IMR-90 (cell line): ENCODE data around the gene ANKRD24. TPM values are rescaled to one million over a fixed set of nuclear protein-coding genes. Genes with fewer than 3 reads are reported as not detected.

Experiments
- ATAC-seq: fragments of 200-7000 bp; cut with Tn5 transposase; 2 replicates; pipeline ENCODE4 v1.9.1; 2020; ENCODE audit warnings: low read depth, mild to moderate bottlenecking, moderate library complexity
- BruUV-seq: library from RNA; stranded (reverse); fragments of 400-500 nt; replicated peaks from 2 replicates; lab custom pipeline; 2021; lab: Mats Ljungman, UMichigan
- CTCF ChIA-PET: fragments of 300-600 bp; formaldehyde crosslinking; extraction: SDS; loops from one replicate; lab custom pipeline; 2021; ENCODE audit warnings: antibody characterized with exemption; lab: Yijun Ruan, JAX
- POLR2A ChIA-PET: fragments of 300-600 bp; sonication (Branson Sonifier 250); formaldehyde crosslinking; loops from one replicate; lab custom pipeline; 2022; ENCODE audit warnings: antibody characterized with exemption; ENCODE audit not compliant: unreplicated experiment; lab: Charles Lee
- DNase-seq: peaks from one replicate; pipeline ENCODE4 v3.0.0; 2013
- H2AFZ ChIP-seq: replicated peaks from 2 replicates; pipeline ENCODE3; 2013; ENCODE audit warnings: low read length, mild to moderate bottlenecking; ENCODE audit not compliant: poor library complexity
- H2AK5ac ChIP-seq: 2 replicates; pipeline ENCODE4 v1.6.1; 2013; ENCODE audit warnings: low read depth, low read length, inconsistent platforms
- H2AK9ac ChIP-seq: replicated peaks from 2 replicates; pipeline ENCODE3; 2013; ENCODE audit warnings: mild to moderate bottlenecking, low read depth, low read length, moderate library complexity; ENCODE audit not compliant: poor library complexity
- H2BK120ac ChIP-seq: 2 replicates; pipeline ENCODE4 v1.6.1; 2013; ENCODE audit warnings: low read depth, low read length, inconsistent platforms
- H2BK15ac ChIP-seq: 3 replicates; pipeline ENCODE4 v1.6.1; 2013; ENCODE audit warnings: low read depth, low read length, inconsistent platforms
- H2BK20ac ChIP-seq: 2 replicates; pipeline ENCODE4 v1.6.1; 2013; ENCODE audit warnings: low read depth, mild to moderate bottlenecking, inconsistent platforms, low read length, moderate library complexity
- H2BK5ac ChIP-seq: 2 replicates; pipeline ENCODE4 v1.6.1; 2013; ENCODE audit warnings: mild to moderate bottlenecking, low read depth, low read length, inconsistent platforms; ENCODE audit not compliant: poor library complexity, severe bottlenecking
- H3K14ac ChIP-seq: replicated peaks from 2 replicates; pipeline ENCODE4 v1.6.1; 2013; ENCODE audit warnings: low read depth, low read length, inconsistent platforms
- H3K18ac ChIP-seq: 2 replicates; pipeline ENCODE4 v1.6.1; 2013; ENCODE audit warnings: low read depth, low read length, control low read depth
- H3K23ac ChIP-seq: 2 replicates; pipeline ENCODE4 v1.6.1; 2013; ENCODE audit warnings: low read depth, low read length, inconsistent platforms
- H3K27ac ChIP-seq: 2 replicates; pipeline ENCODE4 v1.5.1; 2013; ENCODE audit warnings: mild to moderate bottlenecking, control low read depth, low read length; ENCODE audit not compliant: insufficient read depth
- H3K27me3 ChIP-seq: 2 replicates; pipeline ENCODE4 v1.6.1; 2013; ENCODE audit warnings: low read length; ENCODE audit not compliant: control insufficient read depth, insufficient read depth
- H3K36me3 ChIP-seq: 2 replicates; pipeline ENCODE4 v1.6.1; 2013; ENCODE audit warnings: low read length, mixed read lengths; ENCODE audit not compliant: control insufficient read depth, insufficient read depth
- H3K4ac ChIP-seq: 2 replicates; pipeline ENCODE4 v1.6.1; 2013; ENCODE audit warnings: low read depth, low read length, inconsistent platforms
- H3K4me1 ChIP-seq: 2 replicates; pipeline ENCODE4 v1.6.1; 2013; ENCODE audit warnings: low read length, mixed read lengths; ENCODE audit not compliant: control insufficient read depth, insufficient read depth
- H3K4me2 ChIP-seq: 2 replicates; pipeline ENCODE4 v1.6.1; 2013; ENCODE audit warnings: low read depth, mild to moderate bottlenecking, control low read depth, low read length, moderate library complexity
- H3K4me3 ChIP-seq: 2 replicates; pipeline ENCODE4 v1.5.1; 2013; ENCODE audit warnings: low read depth, mild to moderate bottlenecking, control low read depth, low read length, moderate library complexity; ENCODE audit not compliant: insufficient read depth
- H3K56ac ChIP-seq: 2 replicates; pipeline ENCODE4 v1.6.1; 2013; ENCODE audit warnings: low read length, inconsistent platforms; ENCODE audit not compliant: insufficient read depth; ENCODE audit errors: extremely low read depth
- H3K79me1 ChIP-seq, 2 experiments: 2 replicates each; pipeline ENCODE4 v1.6.1; 2013; ENCODE audit warnings: low read length in 2 of 2, inconsistent platforms in 1 of 2, low read depth in 1 of 2
- H3K9ac ChIP-seq: 2 replicates; pipeline ENCODE4 v1.6.1; 2013; ENCODE audit warnings: low read depth, low read length, control low read depth
- H3K9me1 ChIP-seq: 2 replicates; pipeline ENCODE4 v1.6.1; 2013; ENCODE audit warnings: low read length, inconsistent platforms; ENCODE audit not compliant: insufficient read depth
- H3K9me3 ChIP-seq: 2 replicates; pipeline ENCODE4 v1.6.1; 2013; ENCODE audit warnings: low read length; ENCODE audit not compliant: control insufficient read depth, insufficient read depth
- H4K20me1 ChIP-seq: 2 replicates; pipeline ENCODE4 v1.6.1; 2013; ENCODE audit warnings: low read length, inconsistent platforms; ENCODE audit not compliant: insufficient read depth
- H4K5ac ChIP-seq: 2 replicates; pipeline ENCODE4 v1.6.1; 2013; ENCODE audit warnings: mild to moderate bottlenecking, low read depth, low read length, control low read depth
- H4K8ac ChIP-seq, 2 experiments: 2 replicates each; pipeline ENCODE4 v1.6.1; 2013; ENCODE audit warnings: low read depth in 2 of 2, low read length in 2 of 2, control low read depth in 1 of 2, inconsistent platforms in 1 of 2
- H4K91ac ChIP-seq: 2 replicates; pipeline ENCODE4 v1.6.1; 2013; ENCODE audit warnings: low read depth, low read length, inconsistent platforms; ENCODE audit not compliant: insufficient read depth
- BHLHE40 ChIP-seq: fragments of 150-350 bp; IDR thresholded peaks from 2 replicates; pipeline ENCODE4 v1.6.1; 2016; ENCODE audit warnings: mild to moderate bottlenecking, low read depth, low read length
- CEBPB ChIP-seq: IDR thresholded peaks from 2 replicates; pipeline ENCODE4 v1.6.1; 2012; ENCODE audit warnings: low read depth, low read length, improper control_type of control experiment
- CTCF ChIP-seq: conservative IDR thresholded peaks from 2 replicates; pipeline ENCODE4 v1.5.1; 2012; ENCODE audit warnings: mild to moderate bottlenecking, low read depth, low read length, improper control_type of control experiment
- FOS ChIP-seq: fragments of 150-350 bp; IDR thresholded peaks from 2 replicates; pipeline ENCODE4 v1.6.1; 2016; ENCODE audit warnings: low read depth, low read length
- MAFK ChIP-seq: IDR thresholded peaks from 2 replicates; pipeline ENCODE4 v1.6.1; 2012; ENCODE audit warnings: low read depth, low read length, improper control_type of control experiment
- MAZ ChIP-seq: IDR thresholded peaks from 2 replicates; pipeline ENCODE4 v1.6.1; 2012; ENCODE audit warnings: low read depth, mild to moderate bottlenecking, low read length, improper control_type of control experiment, moderate library complexity, borderline replicate concordance
- MXI1 ChIP-seq: IDR thresholded peaks from 2 replicates; pipeline ENCODE4 v1.6.1; 2012; ENCODE audit warnings: low read depth, mild to moderate bottlenecking, low read length, moderate library complexity, borderline replicate concordance
- POLR2A ChIP-seq: IDR thresholded peaks from 2 replicates; pipeline ENCODE4 v1.6.1; 2012; ENCODE audit warnings: mild to moderate bottlenecking, low read depth, low read length
- RAD21 ChIP-seq: IDR thresholded peaks from 2 replicates; pipeline ENCODE4 v1.6.1; 2012; ENCODE audit warnings: low read length, improper control_type of control experiment
- RFX5 ChIP-seq: IDR thresholded peaks from 2 replicates; pipeline ENCODE4 v1.8.0; 2012; ENCODE audit warnings: low read depth, mild to moderate bottlenecking, low read length, moderate library complexity
- USF2 ChIP-seq: fragments of 150-350 bp; IDR thresholded peaks from 2 replicates; pipeline ENCODE4 v1.6.1; 2017; ENCODE audit warnings: mild to moderate bottlenecking, antibody characterized with exemption, low read length, low read depth
- WGBS, 2 experiments: methylation state at CpG; one replicate each; pipeline versions ENCODE4 v1.1.5 to v1.1.7; 2013; ENCODE audit warnings: missing lambda C conversion rate in 2 of 2; ENCODE audit not compliant: insufficient read length in 1 of 2; ENCODE audit errors: extremely low coverage in 2 of 2; 5-methylcytosine and 5-hydroxymethylcytosine counted together
- dilution Hi-C: fragments of 300-500 bp; cut with HindIII; formaldehyde crosslinking; loops from one replicate; pipeline ENCODE4 v1.14.3; 2018; ENCODE audit warnings: low sequenced_read_pairs; ENCODE audit not compliant: unreplicated experiment
- in situ Hi-C: fragments of 300-500 bp; cut with MboI; formaldehyde crosslinking; loops from 3 replicates; pipeline ENCODE4 v1.14.3; 2019; ENCODE audit warnings: low sequenced_read_pairs, inconsistent platforms, mixed read lengths
- intact Hi-C: fragments of 100-400 bp; cut with micrococcal nuclease; formaldehyde crosslinking; loops from 2 replicates; pipeline ENCODE4 v1.10.0; 2022
- polyA plus RNA-seq, 3 experiments: library from polyadenylated mRNA; depleted of rRNA; stranded (reverse); fragments of >200 nt; gene quantifications; 2 replicates each; pipeline ENCODE4 v1.2.3, GENCODE V29; 2012; ENCODE audit warnings: low replicate concordance in 1 of 3
- total RNA-seq: library from RNA; depleted of rRNA; stranded (reverse); fragments of >200 nt; gene quantifications from 2 replicates; pipeline ENCODE4 v1.2.3, GENCODE V29; 2012
- TF ChIP-seq, protein P1 (sequence below): fragments of 150-350 bp; IDR thresholded peaks from 2 replicates; pipeline ENCODE4 v1.6.1; 2016; ENCODE audit warnings: low read depth, mild to moderate bottlenecking, low read length, moderate library complexity, borderline replicate concordance

ANKRD24 gene
- total and polyA plus RNA-seq, 2 of the 4 experiments (the other 2 are of a cell fraction), result 0.18 to 0.21 TPM

DNA sequence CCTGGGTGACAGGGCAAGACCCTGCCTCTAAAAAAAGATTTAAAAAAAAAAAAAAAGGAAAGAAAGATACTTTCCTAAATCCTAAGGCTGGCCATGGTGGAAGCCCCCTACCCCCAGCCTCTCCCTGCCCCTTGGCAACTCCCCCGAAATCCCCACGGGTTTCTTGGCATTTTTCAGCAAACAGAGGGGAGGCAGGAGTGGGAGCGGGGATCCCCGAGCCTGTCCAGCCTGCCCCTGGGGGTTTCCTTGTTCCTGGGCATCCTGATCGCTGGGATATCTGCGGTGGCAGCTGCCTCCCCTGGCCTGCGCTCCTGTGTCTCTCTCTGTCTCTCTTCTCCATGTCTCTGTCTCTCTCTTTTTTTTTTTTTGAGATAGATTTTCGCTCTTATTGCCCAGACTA, 43.4 kb downstream of the ANKRD24 start:
- no peak for ATAC-seq
- Histone ChIP-seq H2BK20ac (no peak overlapping the region), H3K23ac (no peak overlapping the region), H2BK15ac (no peak overlapping the region), H3K4ac (no peak overlapping the region), H3K14ac (no peak overlapping the region), H3K36me3 (no peaks in the 10 kb centered on the region), H4K8ac (no peak overlapping the region), H3K56ac (no peak overlapping the region), H4K91ac (no peak overlapping the region), H3K9me1 (no peaks in the 10 kb centered on the region; the same call in 1 of the 2 replicates), H3K4me2 (no peak overlapping the region), H2AK9ac (no peak overlapping the region), H3K18ac (no peak overlapping the region), H2BK5ac (no peak overlapping the region), H2BK120ac (no peak overlapping the region), H4K5ac (no peak overlapping the region), H3K27ac (no peak overlapping the region), H3K27me3 (peaks cover 6% of the 10 kb centered on the region), H4K20me1 (no peaks in the 10 kb centered on the region), H3K9me3 (no peaks in the 10 kb centered on the region), H3K4me1 (peaks cover 8% of the 10 kb centered on the region; the same call in 1 of the 2 replicates), H3K79me1 (no peaks in the 10 kb centered on the region), H3K4me3 (no peak overlapping the region), H2AK5ac (no peak overlapping the region), H2AFZ (no peak overlapping the region), H3K9ac (no peak overlapping the region)
- CTCF ChIA-PET, result no interaction called here
- in situ Hi-C loops, result no loop called here
- TF ChIP-seq MAFK, result no peak
- TF ChIP-seq, protein P1, sequence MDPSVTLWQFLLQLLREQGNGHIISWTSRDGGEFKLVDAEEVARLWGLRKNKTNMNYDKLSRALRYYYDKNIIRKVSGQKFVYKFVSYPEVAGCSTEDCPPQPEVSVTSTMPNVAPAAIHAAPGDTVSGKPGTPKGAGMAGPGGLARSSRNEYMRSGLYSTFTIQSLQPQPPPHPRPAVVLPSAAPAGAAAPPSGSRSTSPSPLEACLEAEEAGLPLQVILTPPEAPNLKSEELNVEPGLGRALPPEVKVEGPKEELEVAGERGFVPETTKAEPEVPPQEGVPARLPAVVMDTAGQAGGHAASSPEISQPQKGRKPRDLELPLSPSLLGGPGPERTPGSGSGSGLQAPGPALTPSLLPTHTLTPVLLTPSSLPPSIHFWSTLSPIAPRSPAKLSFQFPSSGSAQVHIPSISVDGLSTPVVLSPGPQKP, result no peak
- TF ChIP-seq USF2, result no peak
- TF ChIP-seq CTCF, result no peak
- no peak for TF ChIP-seq POLR2A
- TF ChIP-seq BHLHE40, result no peak
- no peak for TF ChIP-seq MXI1
- no peak for TF ChIP-seq MAZ
- no peak for TF ChIP-seq RFX5
- no peak for TF ChIP-seq RAD21
- no peak for TF ChIP-seq FOS
- TF ChIP-seq CEBPB, result no peak
- WGBS, 2 experiments, result 80% methylated on average over 3 of the region's 8 CpGs; no CpG with 5 or more reads in 1 of the 2 experiments
- no TSS peak for BruUV-seq
- dilution Hi-C loops, result no loop called here
- POLR2A ChIA-PET, result no interaction called here
- intact Hi-C loops, result no loop called here
- no peak for DNase-seq
